CD4-positive, alpha-beta T cell treated with Interleukin-4 for 1 hour (primary cell): ENCODE measurements around the gene VPS72.
"Not testable (repeated sequence)": the region's sequence is repeated elsewhere in the genome, so short reads cannot be mapped to it uniquely, and the experiment has no call there.

Source experiments
- DNase-seq, 2 donors: peaks; one replicate each; pipeline ENCODE4 v3.0.0-alpha.2; 2020 to 2022

The VPS72 gene, protein sequence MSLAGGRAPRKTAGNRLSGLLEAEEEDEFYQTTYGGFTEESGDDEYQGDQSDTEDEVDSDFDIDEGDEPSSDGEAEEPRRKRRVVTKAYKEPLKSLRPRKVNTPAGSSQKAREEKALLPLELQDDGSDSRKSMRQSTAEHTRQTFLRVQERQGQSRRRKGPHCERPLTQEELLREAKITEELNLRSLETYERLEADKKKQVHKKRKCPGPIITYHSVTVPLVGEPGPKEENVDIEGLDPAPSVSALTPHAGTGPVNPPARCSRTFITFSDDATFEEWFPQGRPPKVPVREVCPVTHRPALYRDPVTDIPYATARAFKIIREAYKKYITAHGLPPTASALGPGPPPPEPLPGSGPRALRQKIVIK

GRCh38 chr1:151189637-151190445, at the start of gene VPS72:
Gene VPS72 (minus strand): TSS chr1:151190197. CDS start chr1:151190121, 76 bp downstream.
- DNase-seq, result peak; percentile 85 to 88

- no peak for DNase-seq
Observed at GRCh38 chr1:151238467-151238739, 48.4 kb upstream of the VPS72 start.

DNA sequence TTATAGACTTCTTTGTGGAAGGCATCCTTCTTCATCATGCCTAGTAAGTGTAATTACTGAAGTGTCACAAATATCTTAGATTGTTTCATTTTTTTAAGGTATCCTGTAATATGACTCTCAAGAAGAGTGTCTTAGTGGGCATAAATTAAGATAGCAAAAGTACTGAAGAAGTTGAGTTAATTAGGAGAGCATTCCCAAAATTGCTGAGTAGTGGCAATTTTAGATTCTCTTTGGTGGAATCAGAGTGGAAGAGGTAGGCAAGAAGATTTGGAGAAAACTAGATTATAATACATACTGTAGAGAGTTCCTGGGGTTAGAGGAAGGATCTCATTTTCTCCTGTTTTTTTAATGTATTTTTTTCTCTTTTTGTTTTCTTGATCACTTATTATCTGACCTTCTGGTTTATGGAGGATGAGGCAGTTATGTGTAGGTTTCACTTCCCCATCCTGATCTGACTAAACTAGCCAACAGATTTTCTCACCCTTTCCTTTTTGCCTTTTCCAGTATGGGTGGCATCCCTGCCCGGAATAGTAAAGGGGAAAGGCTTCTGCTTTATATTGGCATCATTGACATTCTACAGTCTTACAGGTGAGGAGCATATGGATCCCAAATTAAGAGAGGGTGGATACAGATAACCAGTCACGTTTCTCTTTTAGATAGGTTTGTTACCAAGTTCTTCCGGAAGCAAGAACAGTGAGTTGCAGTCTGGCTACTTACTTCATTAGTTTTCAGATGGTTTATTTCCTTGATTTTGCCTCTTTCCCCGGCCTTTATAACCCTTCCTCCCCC, 47.9 kb upstream of the VPS72 start:
- no peak for DNase-seq

DNA sequence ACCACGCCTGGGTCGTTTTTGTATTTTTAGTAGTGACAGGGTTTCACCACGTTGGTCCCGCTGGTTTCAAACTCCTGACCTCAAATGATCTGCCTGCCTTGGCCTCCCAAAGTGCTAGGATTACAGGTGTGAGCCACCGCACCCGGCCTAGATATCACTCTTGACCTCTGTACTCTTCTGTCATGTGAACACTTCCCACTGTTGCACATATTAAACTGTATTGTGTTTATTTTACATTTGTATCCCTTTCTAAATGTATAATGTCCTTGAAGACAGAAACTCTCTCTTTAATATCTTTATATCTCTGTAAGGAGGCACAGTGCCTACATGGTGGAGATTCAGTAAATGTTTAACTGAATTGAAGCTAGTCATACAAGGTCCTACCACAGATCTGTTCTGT, 45.2 kb upstream of the VPS72 start:
- DNase-seq, result no peak

DNA sequence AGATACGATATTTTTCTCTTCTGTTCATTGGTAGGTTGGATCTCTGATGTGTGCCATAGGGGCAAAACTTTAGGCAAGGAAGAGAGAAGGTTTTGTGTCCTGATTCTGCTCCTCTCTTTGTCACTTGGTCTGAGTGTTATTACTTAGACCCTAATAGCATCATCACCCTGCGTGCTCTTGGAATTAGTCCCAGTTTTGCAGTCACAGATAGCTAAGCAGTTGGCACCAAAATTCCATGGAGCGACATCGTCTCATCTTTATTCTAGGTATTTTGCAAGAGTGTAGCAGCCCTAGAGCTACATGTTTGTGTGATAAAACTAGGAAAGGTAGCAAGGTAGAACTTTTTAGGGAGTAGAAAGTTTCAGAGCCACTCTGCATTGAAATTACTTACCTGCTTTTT, 32.1 kb upstream of the VPS72 start:
- DNase-seq, result no peak

DNA sequence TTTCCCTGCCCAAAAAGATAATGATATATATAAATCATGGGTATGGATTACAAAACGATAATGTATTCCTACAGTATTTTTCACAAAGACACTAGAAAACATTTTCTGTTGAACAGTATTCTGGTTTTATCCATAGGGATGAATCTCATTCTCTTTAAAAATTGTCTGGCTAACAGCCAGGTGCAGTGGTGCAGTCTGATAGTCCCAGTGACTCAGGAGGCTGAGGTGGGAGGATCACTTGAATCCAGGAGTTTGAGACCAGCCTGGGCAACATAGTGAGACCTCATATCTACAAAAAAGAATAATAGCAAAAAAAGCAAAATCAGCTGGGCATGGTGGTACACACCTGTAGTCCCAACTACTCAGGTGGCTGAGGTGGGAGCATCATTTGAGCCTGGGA, 31.6 kb upstream of the VPS72 start:
- no peak for DNase-seq

DNA sequence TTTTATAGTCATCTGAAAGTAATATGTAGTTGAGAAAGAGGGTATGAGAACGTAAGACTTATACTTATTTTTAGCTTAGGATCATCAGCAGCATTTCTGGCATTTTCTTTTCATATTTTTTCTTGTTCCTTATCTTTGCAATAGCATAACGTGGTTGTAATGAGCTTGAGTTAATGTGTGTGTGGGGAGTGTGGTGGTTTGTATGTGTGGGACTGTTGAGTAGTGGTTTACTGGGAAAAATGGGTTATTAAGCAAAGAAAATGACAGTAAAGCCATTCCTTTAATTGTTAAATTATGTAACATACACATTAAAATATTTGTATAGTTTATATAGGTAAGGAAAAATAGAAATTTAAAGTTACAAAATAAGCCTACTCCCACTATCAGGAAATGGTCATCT, 23.6 kb upstream of the VPS72 start:
- no peak for DNase-seq

DNA sequence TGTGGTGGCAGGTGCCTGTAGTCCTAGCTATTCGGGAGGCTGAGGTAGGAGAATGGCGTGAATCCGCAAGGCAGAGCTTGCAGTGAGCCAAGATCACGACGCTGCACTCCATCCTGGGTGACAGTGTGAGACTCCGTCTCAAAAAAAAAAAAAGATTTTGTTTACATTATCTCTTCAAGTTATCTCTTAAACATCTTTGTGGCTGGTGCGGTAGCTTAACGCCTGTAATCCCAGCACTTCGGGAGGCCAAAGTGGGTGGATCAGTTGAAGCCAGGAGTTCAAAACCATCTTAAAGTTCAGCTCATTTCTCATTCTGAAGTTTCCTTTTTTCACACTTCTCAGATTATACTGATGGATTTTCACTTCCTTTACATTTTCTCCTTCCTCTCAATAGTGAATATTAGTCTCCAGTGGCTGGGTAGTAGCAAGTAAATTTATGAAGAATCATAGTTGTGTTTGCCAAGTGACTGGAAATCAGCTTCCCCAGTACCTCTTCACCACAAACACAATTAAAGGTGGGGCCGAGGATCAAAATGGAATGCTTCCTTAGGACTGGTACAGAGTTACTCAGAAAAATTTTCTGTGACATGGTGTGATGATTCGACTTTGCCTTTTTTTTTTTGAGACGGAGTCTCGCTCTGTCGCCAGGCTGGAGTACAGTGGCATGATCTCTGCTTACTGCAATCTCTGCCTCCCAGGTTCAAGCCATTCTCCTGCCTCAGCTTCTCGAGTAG, 22.1 kb upstream of the VPS72 start:
- no peak for DNase-seq

DNA sequence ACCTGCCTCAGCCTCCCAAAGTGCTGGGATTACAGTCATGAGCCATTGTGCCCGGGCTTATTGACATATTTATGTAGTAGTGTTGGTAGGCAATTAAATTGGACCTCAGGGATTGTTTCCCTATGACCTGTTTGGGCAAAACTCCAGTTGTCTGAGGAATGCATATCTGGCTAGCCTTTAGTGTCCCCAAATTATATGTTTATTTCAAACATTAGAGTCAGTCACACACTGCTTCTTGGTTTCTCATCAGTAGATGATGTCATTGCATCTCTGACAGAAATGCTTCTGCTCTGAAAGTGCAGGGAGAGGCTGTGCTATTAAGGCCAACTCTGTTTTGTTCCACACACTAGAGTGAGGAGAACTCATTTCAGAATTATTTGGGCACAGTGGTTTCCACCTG, 20.8 kb upstream of the VPS72 start:
- DNase-seq, result no peak

- DNase-seq, result not testable (repeated sequence)
Observed at GRCh38 chr1:151205381-151205965, 15.5 kb upstream of the VPS72 start.

DNA sequence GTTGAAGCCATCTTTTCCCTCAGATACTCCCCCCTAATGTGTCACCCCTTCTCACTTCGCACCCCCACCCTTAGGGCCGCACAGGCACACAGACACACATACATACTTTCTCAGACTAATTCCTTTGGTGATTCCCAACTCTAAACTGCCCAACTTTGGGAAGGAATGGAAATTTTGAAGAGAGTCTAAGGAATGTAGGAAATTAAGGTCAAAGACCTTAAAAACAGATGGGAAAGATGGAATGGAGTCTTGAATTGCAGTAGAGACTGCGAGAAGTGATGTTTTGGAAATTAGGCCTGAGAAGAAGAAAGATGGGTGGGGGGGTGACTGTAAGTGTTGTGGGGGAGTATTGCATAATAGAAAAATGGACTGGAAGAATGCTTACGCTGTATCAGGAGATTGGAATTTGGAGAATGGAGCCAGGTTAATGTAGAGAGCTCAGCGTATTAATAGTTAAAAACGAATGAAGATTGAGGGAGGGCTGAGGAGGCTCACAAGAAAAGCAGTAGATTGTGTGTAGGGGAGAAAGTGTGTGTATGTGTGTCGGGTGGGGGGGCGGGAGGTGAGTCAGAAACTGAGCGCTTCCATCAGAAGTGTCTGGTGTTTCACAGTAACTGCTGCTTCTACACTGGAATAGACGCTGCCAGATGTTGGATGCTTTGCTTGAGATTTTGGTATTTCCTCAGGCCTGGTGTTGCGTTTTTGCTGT, 10.0 kb upstream of the VPS72 start:
- peak in 1 of 2 donors; percentile 27 for DNase-seq

DNA sequence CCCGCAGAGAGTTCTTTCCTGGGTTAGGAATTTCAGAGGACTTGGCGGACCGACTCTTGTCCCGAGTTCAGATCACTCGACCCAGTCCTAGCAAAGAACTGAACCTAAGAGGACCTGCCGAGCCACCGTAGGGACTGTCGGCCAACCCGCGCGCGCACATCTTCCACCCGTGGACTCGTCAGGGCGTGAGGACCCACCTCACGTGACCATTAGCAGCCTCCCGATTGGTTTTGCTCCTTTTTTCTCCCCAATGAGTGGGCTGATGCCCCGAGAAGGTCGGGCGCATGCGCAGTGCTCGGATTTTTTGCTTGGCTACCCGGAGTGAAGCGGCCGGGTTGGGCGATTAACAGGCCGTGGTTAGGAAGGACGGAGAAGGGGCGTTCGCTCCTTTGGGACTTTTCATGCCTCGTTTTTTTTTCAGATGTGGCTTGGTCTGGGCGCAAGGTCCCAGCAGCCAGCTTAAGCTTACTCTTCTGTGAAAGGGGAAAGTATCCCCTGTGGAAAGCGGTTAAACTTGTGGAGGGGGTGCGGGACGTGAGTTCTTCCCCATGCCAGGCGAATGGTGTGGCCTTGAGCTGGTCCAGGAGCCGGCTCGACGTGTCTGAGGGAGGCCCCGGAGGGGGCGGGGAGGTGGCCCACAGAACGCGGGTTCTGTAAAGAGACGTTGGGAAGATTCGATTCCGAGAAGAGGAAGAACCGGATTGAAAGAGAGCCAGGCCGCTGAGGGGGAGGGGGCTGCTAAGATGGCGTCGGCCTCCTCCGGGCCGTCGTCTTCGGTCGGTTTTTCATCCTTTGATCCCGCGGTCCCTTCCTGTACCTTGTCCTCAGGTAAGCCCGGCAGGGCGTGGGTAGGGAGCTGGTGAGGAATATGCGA, 8.5 kb upstream of the VPS72 start, which contains the start of gene PIP5K1A:
PIP5K1A (plus strand) TSS at position 299 of the 874 bp plus-strand sequence; CDS start at position 744, 445 bp downstream.
- peak; percentile 99 for DNase-seq

DNA sequence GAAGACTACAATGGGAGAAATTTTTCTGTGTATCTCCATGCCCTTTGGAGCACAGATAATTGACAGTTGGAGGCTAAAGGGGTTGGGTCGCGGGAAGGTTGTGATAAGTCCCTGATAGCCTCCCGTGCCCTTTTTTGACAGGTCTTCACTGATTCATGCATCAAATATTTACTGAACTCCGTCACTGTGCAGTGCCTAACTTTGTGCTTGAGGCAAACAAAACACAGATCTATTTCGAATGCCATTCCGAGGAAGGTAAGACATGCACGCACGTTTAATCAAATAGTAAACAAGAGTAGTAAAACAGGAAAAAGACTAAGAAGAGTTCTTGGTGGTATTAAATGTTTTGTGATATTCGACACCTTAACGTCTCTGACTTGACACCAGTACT, 7.9 kb upstream of the VPS72 start:
- no peak for DNase-seq

DNA sequence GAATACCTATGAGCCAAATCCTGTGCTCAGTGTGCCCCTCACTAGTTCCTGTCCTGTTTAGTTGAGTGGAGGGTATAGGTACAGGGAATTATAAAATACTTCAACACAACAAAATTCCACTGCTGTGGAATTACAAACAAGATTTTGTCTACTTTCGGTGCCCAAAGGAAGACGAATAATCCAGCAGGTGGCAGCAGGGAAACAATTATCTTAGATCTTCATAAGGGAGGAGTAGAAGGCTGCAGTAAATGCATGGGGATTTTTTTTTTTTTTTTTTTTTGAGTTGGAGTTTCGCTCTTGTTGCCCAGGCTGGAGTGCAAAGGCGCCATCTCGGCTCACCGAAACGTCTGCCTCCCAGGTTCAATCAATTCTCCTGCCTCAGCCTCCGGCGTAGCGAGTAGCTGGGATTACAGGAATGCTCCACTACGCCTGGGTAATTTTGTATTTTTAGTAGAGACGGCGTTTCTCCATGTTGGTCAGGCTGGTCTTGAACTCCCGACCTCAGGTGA, 6.3 kb upstream of the VPS72 start:
- peak; percentile 55 to 75 for DNase-seq

GRCh38 chr1:151194894-151195594, 5.0 kb upstream of the VPS72 start:
- not testable (repeated sequence) for DNase-seq

DNA sequence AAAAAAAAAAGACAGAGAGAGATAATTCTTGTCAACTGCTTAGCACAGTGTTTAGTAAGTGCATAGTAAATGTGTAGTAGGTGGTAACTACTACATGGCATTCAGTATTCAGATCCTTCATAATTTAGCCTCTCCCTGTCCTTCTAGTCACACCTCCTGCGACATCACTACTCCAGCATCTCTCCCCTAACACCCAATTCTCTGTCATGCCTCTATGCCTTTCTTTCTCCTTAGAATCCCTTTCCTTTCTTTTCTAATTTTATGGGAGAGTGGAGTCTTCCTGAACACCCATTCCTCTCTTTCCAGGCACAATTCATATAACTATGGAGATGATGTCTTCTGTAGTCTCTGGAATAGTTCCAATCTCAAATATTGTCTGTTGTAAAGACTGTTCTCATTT, 3.9 kb upstream of the VPS72 start:
- DNase-seq, result no peak

GRCh38 chr1:151193304-151193703, 3.3 kb upstream of the VPS72 start:
- no peak for DNase-seq

GRCh38 chr1:151192047-151192446, 2.0 kb upstream of the VPS72 start:
- DNase-seq, result no peak

DNA sequence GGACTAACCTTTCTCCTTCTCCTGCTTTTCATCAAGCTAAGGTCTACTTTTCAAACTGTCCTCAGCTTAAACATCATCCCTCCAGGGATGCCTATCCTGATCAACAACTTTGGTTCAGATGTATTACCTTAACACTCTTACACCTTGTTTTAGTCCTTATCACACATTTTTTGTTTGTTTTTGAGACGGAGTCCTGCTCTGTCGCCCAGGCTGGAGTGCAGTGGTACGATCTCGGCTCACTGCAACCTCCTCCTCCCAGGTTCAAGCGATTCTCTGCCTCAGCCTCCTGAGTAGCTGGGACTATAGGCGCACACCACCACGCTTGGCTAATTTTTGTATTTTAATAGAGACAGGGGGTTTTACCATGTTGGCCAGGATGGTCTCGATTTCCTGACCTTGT, 1.3 kb downstream of the VPS72 start:
- not testable (repeated sequence) for DNase-seq

DNA sequence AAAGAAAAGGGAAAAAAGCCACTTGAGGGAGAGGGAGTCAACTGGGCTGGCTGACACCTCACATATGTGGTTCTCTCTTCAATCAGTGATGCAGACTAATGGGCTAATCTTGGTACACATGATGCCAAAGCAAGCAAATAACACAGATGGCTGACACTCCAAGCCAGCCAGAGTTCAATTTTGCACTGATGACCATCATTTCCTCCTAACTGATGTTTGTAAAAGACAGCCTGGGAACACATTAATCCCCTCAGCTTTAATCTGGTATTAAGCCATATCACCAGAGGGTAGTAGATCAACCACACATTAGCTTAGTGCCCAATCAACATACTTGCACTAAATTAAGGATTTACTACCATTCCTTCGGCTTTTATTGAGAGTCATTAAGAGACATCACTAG, 2.8 kb downstream of the VPS72 start:
- no peak for DNase-seq
